Thoracic aorta (tissue), 2 donors: Measurements from ENCODE around the gene ADGRF3. TPM values are rescaled to one million over a fixed set of nuclear protein-coding genes. Genes with fewer than 3 reads are reported as not detected.
"Not testable (repeated sequence)": the region's sequence is repeated elsewhere in the genome, so short reads cannot be mapped to it uniquely, and the experiment has no call there.

Experiments
- ATAC-seq: fragments of 150-250 bp; one replicate; pipeline ENCODE4 v1.8.0; 2017; ENCODE audit warnings: low read depth; ENCODE audit not compliant: insufficient number of reproducible peaks, low FRiP score
- DNase-seq: peaks from one replicate; pipeline ENCODE4 v3.0.0-alpha.2; 2020; ENCODE audit warnings: low spot score
- H3K27ac ChIP-seq, 2 donors: fragments of 200-600 bp; sonication (generic); 1 replicate in 1 of 2; 2 replicates in 1 of 2; pipeline ENCODE4 v1.5.1; 2016; ENCODE audit warnings: mild to moderate bottlenecking in 2 of 2, moderate library complexity in 2 of 2
- H3K27me3 ChIP-seq: fragments of 200-600 bp; sonication (generic); replicated peaks from 2 replicates; pipeline ENCODE4 v1.6.0; 2016; ENCODE audit warnings: mild to moderate bottlenecking; ENCODE audit not compliant: insufficient read depth
- H3K36me3 ChIP-seq: fragments of 200-600 bp; sonication (generic); one replicate; pipeline ENCODE4 v1.5.1; 2016
- H3K4me1 ChIP-seq, 2 donors: fragments of 200-600 bp; sonication (generic); 1 replicate in 1 of 2; 2 replicates in 1 of 2; pipeline versions ENCODE4 v1.5.1 to v1.6.0; 2016; ENCODE audit warnings: low read depth in 2 of 2, mild to moderate bottlenecking in 1 of 2; ENCODE audit not compliant: control insufficient read depth in 1 of 2
- H3K4me3 ChIP-seq: fragments of 200-600 bp; sonication (generic); 2 replicates; pipeline ENCODE4 v1.5.1; 2016; ENCODE audit warnings: mild to moderate bottlenecking
- H3K9me3 ChIP-seq: fragments of 200-600 bp; sonication (generic); 2 replicates; pipeline ENCODE4 v1.5.1; 2016
- total RNA-seq, 2 donors: library from RNA; depleted of rRNA; stranded (reverse); fragments of >200 nt; gene quantifications; one replicate each; pipeline versions ENCODE4 v1.1.0 to v1.2.3, GENCODE V29; 2016
- TF ChIP-seq, protein P1 (sequence below): fragments of 200-600 bp; sonication (generic); IDR thresholded peaks from one replicate; pipeline ENCODE4 v1.5.1; 2019; ENCODE audit warnings: antibody characterized with exemption

Gene ADGRF3
- total RNA-seq, 2 donors from 2014 or later, result 0.68 TPM; not detected in 1

DNA sequence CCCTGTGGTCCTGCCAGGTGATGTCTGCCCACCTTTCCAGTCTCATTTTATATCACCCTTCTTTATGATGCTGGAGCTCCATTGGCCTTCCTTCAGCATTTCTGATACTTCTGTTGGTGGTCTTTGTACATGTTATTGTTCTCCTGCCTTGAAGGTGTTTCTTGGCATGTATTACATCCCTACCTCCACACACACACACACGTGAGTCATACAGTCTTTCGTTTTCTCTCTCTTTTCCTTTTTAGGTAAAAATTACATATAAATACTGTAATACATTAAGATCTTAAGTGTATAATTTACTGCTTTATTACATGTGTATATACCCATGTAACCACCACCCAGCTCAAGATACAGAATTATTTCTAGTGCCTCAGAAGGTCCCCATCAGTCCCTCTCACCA lies 10.2 kb upstream of the ADGRF3 start:
- H3K4me1 ChIP-seq, result no peaks in the 10 kb centered on the region
- DNase-seq, result no peak
- ATAC-seq, result no peak
- no peaks in the 10 kb centered on the region for H3K27me3 ChIP-seq
- TF ChIP-seq, protein P1, sequence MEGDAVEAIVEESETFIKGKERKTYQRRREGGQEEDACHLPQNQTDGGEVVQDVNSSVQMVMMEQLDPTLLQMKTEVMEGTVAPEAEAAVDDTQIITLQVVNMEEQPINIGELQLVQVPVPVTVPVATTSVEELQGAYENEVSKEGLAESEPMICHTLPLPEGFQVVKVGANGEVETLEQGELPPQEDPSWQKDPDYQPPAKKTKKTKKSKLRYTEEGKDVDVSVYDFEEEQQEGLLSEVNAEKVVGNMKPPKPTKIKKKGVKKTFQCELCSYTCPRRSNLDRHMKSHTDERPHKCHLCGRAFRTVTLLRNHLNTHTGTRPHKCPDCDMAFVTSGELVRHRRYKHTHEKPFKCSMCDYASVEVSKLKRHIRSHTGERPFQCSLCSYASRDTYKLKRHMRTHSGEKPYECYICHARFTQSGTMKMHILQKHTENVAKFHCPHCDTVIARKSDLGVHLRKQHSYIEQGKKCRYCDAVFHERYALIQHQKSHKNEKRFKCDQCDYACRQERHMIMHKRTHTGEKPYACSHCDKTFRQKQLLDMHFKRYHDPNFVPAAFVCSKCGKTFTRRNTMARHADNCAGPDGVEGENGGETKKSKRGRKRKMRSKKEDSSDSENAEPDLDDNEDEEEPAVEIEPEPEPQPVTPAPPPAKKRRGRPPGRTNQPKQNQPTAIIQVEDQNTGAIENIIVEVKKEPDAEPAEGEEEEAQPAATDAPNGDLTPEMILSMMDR, result no peak
- H3K9me3 ChIP-seq, result no peaks in the 10 kb centered on the region
- H3K27ac ChIP-seq, result no peak overlapping the region
- H3K4me3 ChIP-seq, result no peak overlapping the region
- no peaks in the 10 kb centered on the region for H3K36me3 ChIP-seq

DNA sequence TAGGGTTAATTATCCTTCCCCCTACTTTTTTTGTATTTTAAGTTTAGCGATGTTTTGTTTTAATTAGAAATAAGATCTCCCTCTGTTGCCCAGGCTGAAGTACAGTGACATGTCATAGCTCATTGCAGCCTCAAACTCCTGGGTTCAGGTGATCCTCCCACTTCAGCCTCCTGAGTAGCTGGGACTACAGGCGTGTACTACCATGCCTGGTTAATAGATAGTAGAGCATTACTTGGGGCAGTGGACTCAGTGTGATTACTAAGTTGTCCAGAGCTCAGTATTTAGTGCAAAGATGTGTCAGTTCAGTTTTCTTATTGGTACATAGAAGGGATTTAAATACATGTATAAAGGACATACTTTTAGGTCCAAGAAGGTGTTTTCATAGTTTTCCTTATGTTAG lies 9.5 kb upstream of the ADGRF3 start:
- no peak overlapping the region for H3K27ac ChIP-seq
- no peaks in the 10 kb centered on the region for H3K36me3 ChIP-seq
- no peak for DNase-seq
- H3K4me1 ChIP-seq, result no peaks in the 10 kb centered on the region
- H3K27me3 ChIP-seq, result no peaks in the 10 kb centered on the region
- no peak for ATAC-seq
- TF ChIP-seq, protein P1, result no peak
- H3K4me3 ChIP-seq, result no peak overlapping the region
- H3K9me3 ChIP-seq, result no peaks in the 10 kb centered on the region

DNA sequence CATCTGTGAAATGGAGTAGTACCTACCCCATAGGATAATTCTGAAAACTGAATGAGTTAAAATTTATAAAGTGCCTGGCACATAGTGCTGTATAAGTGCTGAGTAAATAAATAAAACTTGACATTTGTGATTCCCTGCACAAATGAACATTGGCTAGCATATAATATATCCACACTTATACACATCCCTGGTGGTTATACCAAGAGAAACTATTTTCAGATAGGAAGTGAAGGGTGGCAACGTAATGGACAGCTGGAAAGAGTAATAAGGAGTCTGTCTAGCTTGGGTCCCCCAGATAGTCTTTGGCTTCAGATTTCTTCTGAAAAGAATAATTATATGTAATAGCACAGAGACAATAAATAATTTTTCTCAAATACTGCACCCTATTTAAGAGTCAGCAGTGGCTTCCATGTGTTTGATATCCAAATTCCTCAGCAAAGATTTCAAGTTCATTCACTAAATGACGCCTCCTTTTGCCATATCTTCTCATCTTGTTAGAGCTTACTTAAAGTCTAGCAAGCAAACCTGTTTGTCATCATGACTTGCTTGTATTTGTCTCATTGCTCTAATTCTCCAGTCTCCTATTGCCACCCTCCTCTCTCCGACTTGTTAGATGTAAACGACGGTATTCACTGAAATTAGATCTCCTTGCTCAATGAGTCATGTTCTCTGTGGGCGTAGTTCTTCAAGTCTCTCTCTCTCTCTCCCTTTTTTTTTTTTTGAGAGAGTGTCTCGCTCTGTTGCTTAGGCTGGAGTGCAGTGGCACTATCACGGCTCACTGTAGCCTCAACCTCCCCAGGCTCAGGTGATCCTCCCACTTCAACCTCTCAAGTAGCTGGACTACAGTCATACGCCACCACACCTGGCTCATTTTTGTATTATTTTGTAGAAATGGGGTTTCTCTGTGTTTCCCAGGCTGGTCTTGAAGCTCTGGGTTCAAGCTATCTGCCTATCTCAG lies 8.7 kb upstream of the ADGRF3 start:
- ATAC-seq (no peak), DNase-seq (no peak)
- no peaks in the 10 kb centered on the region for H3K36me3 ChIP-seq
- TF ChIP-seq, protein P1, result no peak
- no peak overlapping the region for H3K27ac ChIP-seq
- H3K4me3 ChIP-seq, result no peak overlapping the region
- H3K27me3 ChIP-seq, result no peaks in the 10 kb centered on the region
- H3K9me3 ChIP-seq, result no peaks in the 10 kb centered on the region
- H3K4me1 ChIP-seq, result no peaks in the 10 kb centered on the region

DNA sequence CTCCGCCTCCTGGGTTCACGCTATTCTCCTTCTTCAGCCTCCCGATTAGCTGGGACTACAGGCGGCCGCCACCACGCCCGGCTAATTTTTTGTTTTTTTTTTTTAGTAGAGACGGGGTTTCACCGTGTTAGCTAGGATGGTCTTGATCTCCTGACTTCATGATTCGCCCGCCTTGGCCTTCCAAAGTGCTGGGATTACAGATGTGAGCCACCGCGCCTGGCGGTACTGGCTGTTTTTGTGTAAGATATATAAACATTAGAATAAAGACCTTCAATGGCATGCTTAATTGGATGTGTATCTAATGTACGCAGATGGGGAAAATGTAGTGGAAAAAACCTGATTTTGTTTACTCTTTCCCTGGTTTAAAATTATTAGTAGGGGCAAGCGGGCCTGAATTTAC lies 7.9 kb upstream of the ADGRF3 start:
- H3K27ac ChIP-seq, DNase-seq, H3K36me3 ChIP-seq, H3K4me1 ChIP-seq, ATAC-seq, H3K27me3 ChIP-seq, H3K9me3 ChIP-seq, H3K4me3 ChIP-seq: not testable (repeated sequence)

DNA sequence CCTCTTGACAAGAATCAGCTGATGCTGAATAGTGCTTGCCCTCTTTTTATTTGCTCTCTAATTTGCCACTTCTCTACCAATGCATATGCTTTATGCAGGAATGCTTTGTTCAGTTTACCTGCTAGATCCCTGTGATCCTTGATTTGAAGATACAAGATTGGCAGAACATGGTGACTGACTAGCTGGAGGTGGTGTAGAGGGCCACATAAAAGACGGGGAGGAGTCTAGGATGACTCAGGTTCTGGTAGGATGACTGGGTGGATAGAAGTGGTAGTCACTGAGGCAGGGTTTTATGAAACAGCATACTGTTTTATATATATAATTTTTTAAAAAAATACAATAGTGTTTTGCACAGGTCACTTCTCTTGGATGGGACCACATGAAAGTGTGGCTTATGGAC lies 6.3 kb upstream of the ADGRF3 start:
- H3K4me3 ChIP-seq, result no peak overlapping the region
- no peaks in the 10 kb centered on the region for H3K9me3 ChIP-seq
- no peaks in the 10 kb centered on the region for H3K36me3 ChIP-seq
- ATAC-seq (no peak), DNase-seq (no peak)
- no peaks in the 10 kb centered on the region for H3K27me3 ChIP-seq
- H3K27ac ChIP-seq, result no peak overlapping the region
- no peaks in the 10 kb centered on the region for H3K4me1 ChIP-seq
- TF ChIP-seq, protein P1, result no peak
